ENCODE measurements around the gene MMP15. TPM values are rescaled to one million over a fixed set of nuclear protein-coding genes. Genes with fewer than 3 reads are reported as not detected.

Gene MMP15
- total RNA-seq, 1 donor = 9.4 TPM

DNA sequence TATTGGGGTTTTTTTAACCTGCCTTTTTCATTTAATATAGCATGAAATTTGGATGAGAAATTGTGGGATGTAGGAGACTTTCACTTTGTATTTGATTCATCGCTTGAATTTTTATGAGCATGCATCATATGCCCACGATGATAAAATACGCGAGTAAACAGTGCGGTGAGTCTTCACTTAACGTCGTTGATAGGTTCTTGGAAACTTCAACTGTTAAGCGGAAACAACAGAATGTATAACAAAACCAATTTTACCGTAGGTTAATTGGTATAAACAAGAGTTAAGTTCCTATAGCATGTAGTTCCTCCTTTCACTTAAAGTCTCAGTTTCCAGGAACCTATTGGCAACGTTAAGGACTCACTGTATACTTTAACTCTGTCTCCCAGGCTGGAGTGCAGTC, 28.7 kb downstream of the MMP15 start:
- H3K36me3 ChIP-seq (ENCODE audit: insufficient read depth, low read length) = no peaks in the 10 kb centered on the region

DNA sequence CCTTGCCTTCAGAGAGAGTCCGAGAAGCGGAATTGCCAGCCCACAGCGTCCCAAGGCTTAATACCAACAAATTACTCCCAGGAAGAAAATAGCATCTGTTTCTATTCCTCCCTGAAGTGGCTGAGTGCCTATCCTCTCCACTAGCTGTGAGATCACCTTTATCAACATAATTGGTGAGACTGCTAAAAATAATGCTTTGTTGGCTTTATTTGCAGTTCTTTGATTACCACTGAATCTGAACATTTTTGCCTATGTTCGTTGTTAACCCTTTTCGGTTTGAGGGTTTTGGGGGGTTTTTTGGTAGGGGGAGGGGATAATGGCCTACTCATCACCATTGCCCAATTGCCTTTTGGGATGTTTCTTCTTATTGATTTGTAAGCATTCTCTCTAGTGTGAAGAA, 31.0 kb downstream of the MMP15 start:
- H3K4me2 ChIP-seq (ENCODE audit: insufficient read depth, low read length) = no peak overlapping the region
- H3K27ac ChIP-seq (ENCODE audit: low read depth, low read length) = no peak overlapping the region
- no peaks in the 10 kb centered on the region for H3K79me2 ChIP-seq (ENCODE audit: insufficient read depth, low read length)
- H3K27me3 ChIP-seq (ENCODE audit: insufficient read depth, low read length) = peaks cover 16% of the 10 kb centered on the region
- H3K9me3 ChIP-seq (ENCODE audit: low read depth, low read length) = no peaks in the 10 kb centered on the region
- no peaks in the 10 kb centered on the region for H4K20me1 ChIP-seq (ENCODE audit: insufficient read depth, low read length)
- H3K36me3 ChIP-seq (ENCODE audit: insufficient read depth, low read length) = no peaks in the 10 kb centered on the region
- H3K4me1 ChIP-seq (ENCODE audit: insufficient read depth, low read length) = no peaks in the 10 kb centered on the region
- no peak overlapping the region for H3K4me3 ChIP-seq (ENCODE audit: insufficient read depth, low read length)
- H2AFZ ChIP-seq (ENCODE audit: low read length) = no peak overlapping the region
- DNase-seq (ENCODE audit: insufficient read length, low spot score, missing footprints) = no peak
- TF ChIP-seq, protein P1, sequence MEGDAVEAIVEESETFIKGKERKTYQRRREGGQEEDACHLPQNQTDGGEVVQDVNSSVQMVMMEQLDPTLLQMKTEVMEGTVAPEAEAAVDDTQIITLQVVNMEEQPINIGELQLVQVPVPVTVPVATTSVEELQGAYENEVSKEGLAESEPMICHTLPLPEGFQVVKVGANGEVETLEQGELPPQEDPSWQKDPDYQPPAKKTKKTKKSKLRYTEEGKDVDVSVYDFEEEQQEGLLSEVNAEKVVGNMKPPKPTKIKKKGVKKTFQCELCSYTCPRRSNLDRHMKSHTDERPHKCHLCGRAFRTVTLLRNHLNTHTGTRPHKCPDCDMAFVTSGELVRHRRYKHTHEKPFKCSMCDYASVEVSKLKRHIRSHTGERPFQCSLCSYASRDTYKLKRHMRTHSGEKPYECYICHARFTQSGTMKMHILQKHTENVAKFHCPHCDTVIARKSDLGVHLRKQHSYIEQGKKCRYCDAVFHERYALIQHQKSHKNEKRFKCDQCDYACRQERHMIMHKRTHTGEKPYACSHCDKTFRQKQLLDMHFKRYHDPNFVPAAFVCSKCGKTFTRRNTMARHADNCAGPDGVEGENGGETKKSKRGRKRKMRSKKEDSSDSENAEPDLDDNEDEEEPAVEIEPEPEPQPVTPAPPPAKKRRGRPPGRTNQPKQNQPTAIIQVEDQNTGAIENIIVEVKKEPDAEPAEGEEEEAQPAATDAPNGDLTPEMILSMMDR (IDR thresholded peaks at IDR 0.05; ENCODE audit: extremely low read depth, low read depth, low read length) = no peak

More for the DNA sequence above, 28.7 kb downstream of the MMP15 start:
- Histone ChIP-seq H3K4me3 (ENCODE audit: insufficient read depth, low read length) (no peak overlapping the region), H3K4me1 (ENCODE audit: insufficient read depth, low read length) (no peaks in the 10 kb centered on the region), H3K9me3 (ENCODE audit: low read depth, low read length) (no peaks in the 10 kb centered on the region), H3K27me3 (ENCODE audit: insufficient read depth, low read length) (peaks cover 16% of the 10 kb centered on the region), H4K20me1 (ENCODE audit: insufficient read depth, low read length) (no peaks in the 10 kb centered on the region), H3K4me2 (ENCODE audit: insufficient read depth, low read length) (no peak overlapping the region), H3K79me2 (ENCODE audit: insufficient read depth, low read length) (no peaks in the 10 kb centered on the region), H2AFZ (ENCODE audit: low read length) (no peak overlapping the region), H3K27ac (ENCODE audit: low read depth, low read length) (no peak overlapping the region)
- DNase-seq (ENCODE audit: insufficient read length, low spot score, missing footprints) = peak; percentile 53
- TF ChIP-seq, protein P1 (IDR thresholded peaks at IDR 0.05; ENCODE audit: extremely low read depth, low read depth, low read length) = no peak

- H2AFZ ChIP-seq (ENCODE audit: low read length) = no peak overlapping the region
- no peak for DNase-seq (ENCODE audit: insufficient read length, low spot score, missing footprints)
- H3K9me3 ChIP-seq (ENCODE audit: low read depth, low read length) = no peaks in the 10 kb centered on the region
- no peak overlapping the region for H3K4me2 ChIP-seq (ENCODE audit: insufficient read depth, low read length)
- H3K27ac ChIP-seq (ENCODE audit: low read depth, low read length) = no peak overlapping the region
- H3K4me3 ChIP-seq (ENCODE audit: insufficient read depth, low read length) = no peak overlapping the region
- no peaks in the 10 kb centered on the region for H4K20me1 ChIP-seq (ENCODE audit: insufficient read depth, low read length)
- H3K4me1 ChIP-seq (ENCODE audit: insufficient read depth, low read length) = no peaks in the 10 kb centered on the region
- peaks cover 16% of the 10 kb centered on the region for H3K27me3 ChIP-seq (ENCODE audit: insufficient read depth, low read length)
- H3K79me2 ChIP-seq (ENCODE audit: insufficient read depth, low read length) = no peaks in the 10 kb centered on the region
- H3K36me3 ChIP-seq (ENCODE audit: insufficient read depth, low read length) = no peaks in the 10 kb centered on the region
- TF ChIP-seq, protein P1 (IDR thresholded peaks at IDR 0.05; ENCODE audit: extremely low read depth, low read depth, low read length) = no peak
Observed at GRCh38 chr16:58057121-58057520, 31.6 kb downstream of the MMP15 start.

GRCh38 chr16:58057784-58058183, 32.2 kb downstream of the MMP15 start:
- no peaks in the 10 kb centered on the region for H3K36me3 ChIP-seq (ENCODE audit: insufficient read depth, low read length)
- TF ChIP-seq, protein P1 (IDR thresholded peaks at IDR 0.05; ENCODE audit: extremely low read depth, low read depth, low read length) = no peak
- no peak overlapping the region for H2AFZ ChIP-seq (ENCODE audit: low read length)
- no peaks in the 10 kb centered on the region for H4K20me1 ChIP-seq (ENCODE audit: insufficient read depth, low read length)
- peaks cover 16% of the 10 kb centered on the region for H3K27me3 ChIP-seq (ENCODE audit: insufficient read depth, low read length)
- no peak overlapping the region for H3K27ac ChIP-seq (ENCODE audit: low read depth, low read length)
- no peaks in the 10 kb centered on the region for H3K9me3 ChIP-seq (ENCODE audit: low read depth, low read length)
- peak; percentile 19 for DNase-seq (ENCODE audit: insufficient read length, low spot score, missing footprints)
- no peak overlapping the region for H3K4me2 ChIP-seq (ENCODE audit: insufficient read depth, low read length)
- no peaks in the 10 kb centered on the region for H3K4me1 ChIP-seq (ENCODE audit: insufficient read depth, low read length)
- H3K4me3 ChIP-seq (ENCODE audit: insufficient read depth, low read length) = no peak overlapping the region
- no peaks in the 10 kb centered on the region for H3K79me2 ChIP-seq (ENCODE audit: insufficient read depth, low read length)
